ENCODE results near the gene CAPZA2. TPM values are rescaled to one million over a fixed set of nuclear protein-coding genes. Genes with fewer than 3 reads are reported as not detected.

Gene CAPZA2
- total and polyA plus RNA-seq, 2 experiments from 2014 or later = 49.1 to 106 TPM

GRCh38 chr7:116906391-116906790 lies 44.0 kb downstream of the CAPZA2 start:
- H3K27me3 Mint-ChIP-seq (ENCODE audit: insufficient read depth, low read depth, poor library complexity) = peaks cover 5% of the 10 kb centered on the region
- Histone ChIP-seq H4K20me1 (replicated peaks; ENCODE audit: insufficient read depth) (no peaks in the 10 kb centered on the region; the same call in 1 of the 2 replicates), H3K27ac (ENCODE audit: low read depth) (no peak overlapping the region), H3K4me1 (ENCODE audit: insufficient read depth) (peaks cover 19% of the 10 kb centered on the region), H3K27me3 (ENCODE audit: insufficient read depth) (no peaks in the 10 kb centered on the region), H3K36me3 (ENCODE audit: insufficient read depth) (peaks cover 10% of the 10 kb centered on the region; the same call in 1 of the 2 replicates), H2AFZ (no peak overlapping the region), H3K79me2 (replicated peaks; ENCODE audit: insufficient read depth) (peaks cover 6% of the 10 kb centered on the region; the same call in 1 of the 2 replicates), H3F3A (replicated peaks; ENCODE audit: low read depth) (no peaks in the 10 kb centered on the region), H3K4me3 (no peak overlapping the region), H3K9me2 (ENCODE audit: insufficient read depth) (no peaks in the 10 kb centered on the region), H3K4me2 (no peak overlapping the region)
- H3K9me3 Mint-ChIP-seq = no peaks in the 10 kb centered on the region
- DNase-seq (ENCODE audit: low spot score) (no peak), ATAC-seq (no peak)
- peaks cover 48% of the 10 kb centered on the region for H3K36me3 Mint-ChIP-seq (ENCODE audit: low read depth)
- H3K4me1 Mint-ChIP-seq = peaks cover 26% of the 10 kb centered on the region
- TF ChIP-seq CREB1 (CRISPR knock-in tag; IDR thresholded peaks at IDR 0.05; ENCODE audit: low read depth) (no peak), POLR2AphosphoS5 (IDR thresholded peaks at IDR 0.05; ENCODE audit: low read depth) (no peak), ZNF114 (CRISPR knock-in tag; IDR thresholded peaks at IDR 0.05) (no peak), ZNF331 (CRISPR knock-in tag; IDR thresholded peaks at IDR 0.05; ENCODE audit: low read depth) (no peak), EZH2 (IDR thresholded peaks at IDR 0.05; ENCODE audit: low read depth, unreplicated experiment) (no peak)
- no peak overlapping the region for H3K4me3 Mint-ChIP-seq
- no peak overlapping the region for H3K27ac Mint-ChIP-seq

GRCh38 chr7:116910383-116910782 lies 48.0 kb downstream of the CAPZA2 start:
- Histone ChIP-seq H3K4me3 (no peak overlapping the region), H3K9me2 (ENCODE audit: insufficient read depth) (no peaks in the 10 kb centered on the region), H3K27ac (ENCODE audit: low read depth) (no peak overlapping the region), H4K20me1 (replicated peaks; ENCODE audit: insufficient read depth) (no peaks in the 10 kb centered on the region; the same call in 1 of the 2 replicates), H3K36me3 (ENCODE audit: insufficient read depth) (peaks cover 26% of the 10 kb centered on the region), H3K4me2 (no peak overlapping the region), H3K79me2 (replicated peaks; ENCODE audit: insufficient read depth) (peaks cover 6% of the 10 kb centered on the region; the same call in 1 of the 2 replicates), H3K4me1 (ENCODE audit: insufficient read depth) (peaks cover 3% of the 10 kb centered on the region), H2AFZ (no peak overlapping the region), H3K27me3 (ENCODE audit: insufficient read depth) (no peaks in the 10 kb centered on the region), H3F3A (replicated peaks; ENCODE audit: low read depth) (no peaks in the 10 kb centered on the region)
- ATAC-seq (no peak), DNase-seq (ENCODE audit: low spot score) (no peak)
- Mint-ChIP-seq H3K27ac (no peak overlapping the region), H3K4me3 (no peak overlapping the region), H3K27me3 (ENCODE audit: insufficient read depth, low read depth, poor library complexity) (no peaks in the 10 kb centered on the region), H3K4me1 (peaks cover 6% of the 10 kb centered on the region), H3K36me3 (ENCODE audit: low read depth) (peaks cover 70% of the 10 kb centered on the region), H3K9me3 (no peaks in the 10 kb centered on the region)
- TF ChIP-seq ETS1 (IDR thresholded peaks at IDR 0.05) = no peak
- TF ChIP-seq EZH2phosphoT487 (IDR thresholded peaks at IDR 0.05; ENCODE audit: unreplicated experiment) = no peak
- no peak for TF ChIP-seq CREB1 (CRISPR knock-in tag; IDR thresholded peaks at IDR 0.05; ENCODE audit: low read depth)
- no peak for TF ChIP-seq ZNF331 (CRISPR knock-in tag; IDR thresholded peaks at IDR 0.05; ENCODE audit: low read depth)
- TF ChIP-seq POLR2AphosphoS5 (IDR thresholded peaks at IDR 0.05; ENCODE audit: low read depth) = no peak
- no peak for TF ChIP-seq EZH2 (IDR thresholded peaks at IDR 0.05; ENCODE audit: low read depth, unreplicated experiment)

- no peak overlapping the region for H3K4me2 ChIP-seq
- TF ChIP-seq POLR2AphosphoS5 (IDR thresholded peaks at IDR 0.05; ENCODE audit: low read depth) (no peak), STAT1 (IDR thresholded peaks at IDR 0.05; ENCODE audit: unreplicated experiment) (no peak), CREB1 (CRISPR knock-in tag; IDR thresholded peaks at IDR 0.05; ENCODE audit: low read depth) (no peak), EZH2 (IDR thresholded peaks at IDR 0.05; ENCODE audit: low read depth, unreplicated experiment) (no peak), JUNB (IDR thresholded peaks at IDR 0.05; ENCODE audit: unreplicated experiment) (no peak)
- TF ChIP-seq, protein P1, sequence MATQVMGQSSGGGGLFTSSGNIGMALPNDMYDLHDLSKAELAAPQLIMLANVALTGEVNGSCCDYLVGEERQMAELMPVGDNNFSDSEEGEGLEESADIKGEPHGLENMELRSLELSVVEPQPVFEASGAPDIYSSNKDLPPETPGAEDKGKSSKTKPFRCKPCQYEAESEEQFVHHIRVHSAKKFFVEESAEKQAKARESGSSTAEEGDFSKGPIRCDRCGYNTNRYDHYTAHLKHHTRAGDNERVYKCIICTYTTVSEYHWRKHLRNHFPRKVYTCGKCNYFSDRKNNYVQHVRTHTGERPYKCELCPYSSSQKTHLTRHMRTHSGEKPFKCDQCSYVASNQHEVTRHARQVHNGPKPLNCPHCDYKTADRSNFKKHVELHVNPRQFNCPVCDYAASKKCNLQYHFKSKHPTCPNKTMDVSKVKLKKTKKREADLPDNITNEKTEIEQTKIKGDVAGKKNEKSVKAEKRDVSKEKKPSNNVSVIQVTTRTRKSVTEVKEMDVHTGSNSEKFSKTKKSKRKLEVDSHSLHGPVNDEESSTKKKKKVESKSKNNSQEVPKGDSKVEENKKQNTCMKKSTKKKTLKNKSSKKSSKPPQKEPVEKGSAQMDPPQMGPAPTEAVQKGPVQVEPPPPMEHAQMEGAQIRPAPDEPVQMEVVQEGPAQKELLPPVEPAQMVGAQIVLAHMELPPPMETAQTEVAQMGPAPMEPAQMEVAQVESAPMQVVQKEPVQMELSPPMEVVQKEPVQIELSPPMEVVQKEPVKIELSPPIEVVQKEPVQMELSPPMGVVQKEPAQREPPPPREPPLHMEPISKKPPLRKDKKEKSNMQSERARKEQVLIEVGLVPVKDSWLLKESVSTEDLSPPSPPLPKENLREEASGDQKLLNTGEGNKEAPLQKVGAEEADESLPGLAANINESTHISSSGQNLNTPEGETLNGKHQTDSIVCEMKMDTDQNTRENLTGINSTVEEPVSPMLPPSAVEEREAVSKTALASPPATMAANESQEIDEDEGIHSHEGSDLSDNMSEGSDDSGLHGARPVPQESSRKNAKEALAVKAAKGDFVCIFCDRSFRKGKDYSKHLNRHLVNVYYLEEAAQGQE (IDR thresholded peaks at IDR 0.05; ENCODE audit: unreplicated experiment) = no peak
Observed at GRCh38 chr7:116911801-116912200, 49.4 kb downstream of the CAPZA2 start.

More at GRCh38 chr7:116911801-116912200, 49.4 kb downstream of the CAPZA2 start:
- DNase-seq (ENCODE audit: low spot score) (no peak), ATAC-seq (no peak)
- Histone ChIP-seq H3K27ac (ENCODE audit: low read depth) (no peak overlapping the region), H3K36me3 (ENCODE audit: insufficient read depth) (peaks cover 30% of the 10 kb centered on the region), H2AFZ (no peak overlapping the region), H3K4me3 (no peak overlapping the region), H3F3A (replicated peaks; ENCODE audit: low read depth) (no peaks in the 10 kb centered on the region), H3K27me3 (ENCODE audit: insufficient read depth) (no peaks in the 10 kb centered on the region), H3K9me2 (ENCODE audit: insufficient read depth) (no peaks in the 10 kb centered on the region), H4K20me1 (replicated peaks; ENCODE audit: insufficient read depth) (no peaks in the 10 kb centered on the region; the same call in 1 of the 2 replicates), H3K4me1 (ENCODE audit: insufficient read depth) (no peaks in the 10 kb centered on the region), H3K79me2 (replicated peaks; ENCODE audit: insufficient read depth) (no peaks in the 10 kb centered on the region)
- no peaks in the 10 kb centered on the region for H3K27me3 Mint-ChIP-seq (ENCODE audit: insufficient read depth, low read depth, poor library complexity)
- H3K4me3 Mint-ChIP-seq = no peak overlapping the region
- H3K4me1 Mint-ChIP-seq = no peaks in the 10 kb centered on the region
- peaks cover 73% of the 10 kb centered on the region for H3K36me3 Mint-ChIP-seq (ENCODE audit: low read depth)
- H3K9me3 Mint-ChIP-seq = no peaks in the 10 kb centered on the region
- no peak overlapping the region for H3K27ac Mint-ChIP-seq

Data from GM23338 (cell line).